ENCODE measurements around the gene SWAP70. TPM values are rescaled to one million over a fixed set of nuclear protein-coding genes. Genes with fewer than 3 reads are reported as not detected.
"Not testable (repeated sequence)": the region's sequence is repeated elsewhere in the genome, so short reads cannot be mapped to it uniquely, and the experiment has no call there.

Gene SWAP70
- total RNA-seq, 2 donors from 2014 or later: 28.8 to 30.7 TPM

DNA sequence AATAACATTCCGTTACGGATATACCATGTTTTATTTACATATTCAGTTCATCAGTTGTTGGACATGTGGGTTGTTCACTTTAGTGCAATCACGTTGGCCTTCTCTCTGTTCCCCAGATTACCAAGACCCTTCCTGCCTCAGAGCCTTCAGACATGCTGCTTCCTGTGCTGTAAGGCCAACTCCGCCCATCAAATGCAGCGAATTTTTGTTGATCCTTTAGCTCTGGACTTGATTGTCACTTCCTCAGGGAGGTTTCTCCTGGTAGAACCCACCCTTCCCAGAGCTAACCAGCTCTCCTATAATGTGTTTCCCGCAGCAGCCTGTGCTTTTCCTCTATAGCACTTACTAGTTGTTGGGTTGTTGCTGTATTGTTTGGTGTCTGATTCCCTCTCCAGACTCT, 39.4 kb downstream of the SWAP70 start:
- Mint-ChIP-seq H3K27ac (no peak overlapping the region), H3K27me3 (ENCODE audit: insufficient read depth) (no peaks in the 10 kb centered on the region), H3K9me3 (no peaks in the 10 kb centered on the region), H3K4me3 (no peak overlapping the region), H3K4me1 (peaks cover 4% of the 10 kb centered on the region), H3K36me3 (ENCODE audit: low read depth) (no peaks in the 10 kb centered on the region)
- Histone ChIP-seq H3K4me3 (ENCODE audit: low read length) (no peak overlapping the region), H3K27ac (ENCODE audit: low read depth, low read length) (no peak overlapping the region), H3K36me3 (ENCODE audit: control insufficient read depth, insufficient read depth, low read length) (peaks cover 9% of the 10 kb centered on the region), H3K9me3 (ENCODE audit: control insufficient read depth, low read length) (no peaks in the 10 kb centered on the region), H3K27me3 (ENCODE audit: control insufficient read depth, insufficient read depth, low read length, poor library complexity, severe bottlenecking) (no peaks in the 10 kb centered on the region), H3K9ac (ENCODE audit: extremely low read depth, low read length, poor library complexity, severe bottlenecking) (no peak overlapping the region), H3K4me1 (ENCODE audit: control insufficient read depth, insufficient read depth, low read length) (no peaks in the 10 kb centered on the region)
- WGBS, 2 experiments (ENCODE audit: insufficient coverage in 1 of 2, insufficient read length in 1 of 2): 85 to 95% methylated on average over 4 to 5 of the region's 6 CpGs
- TF ChIP-seq CTCF (conservative IDR thresholded peaks at IDR 0.05): no peak
- DNase-seq: no peak

GRCh38 chr11:9704037-9704436, 40.2 kb downstream of the SWAP70 start:
- no peak for TF ChIP-seq CTCF (conservative IDR thresholded peaks at IDR 0.05)
- H3K9ac ChIP-seq (ENCODE audit: extremely low read depth, low read length, poor library complexity, severe bottlenecking): no peak overlapping the region
- H3K9me3 ChIP-seq (ENCODE audit: control insufficient read depth, low read length): no peaks in the 10 kb centered on the region
- peaks cover 4% of the 10 kb centered on the region for H3K4me1 Mint-ChIP-seq
- no peaks in the 10 kb centered on the region for H3K9me3 Mint-ChIP-seq
- WGBS, 2 experiments (ENCODE audit: insufficient coverage in 1 of 2, insufficient read length in 1 of 2): 100% methylated on average over 1 of the region's 1 CpG; no CpG with 5 or more reads in 1 of the 2 experiments
- H3K4me3 Mint-ChIP-seq: no peak overlapping the region
- no peaks in the 10 kb centered on the region for H3K4me1 ChIP-seq (ENCODE audit: control insufficient read depth, insufficient read depth, low read length)
- H3K36me3 Mint-ChIP-seq (ENCODE audit: low read depth): no peaks in the 10 kb centered on the region
- no peak overlapping the region for H3K4me3 ChIP-seq (ENCODE audit: low read length)
- H3K27me3 ChIP-seq (ENCODE audit: control insufficient read depth, insufficient read depth, low read length, poor library complexity, severe bottlenecking): no peaks in the 10 kb centered on the region
- no peak for DNase-seq
- peaks cover 5% of the 10 kb centered on the region for H3K36me3 ChIP-seq (ENCODE audit: control insufficient read depth, insufficient read depth, low read length)
- no peak overlapping the region for H3K27ac ChIP-seq (ENCODE audit: low read depth, low read length)
- H3K27me3 Mint-ChIP-seq (ENCODE audit: insufficient read depth): no peaks in the 10 kb centered on the region
- H3K27ac Mint-ChIP-seq: no peak overlapping the region

DNA sequence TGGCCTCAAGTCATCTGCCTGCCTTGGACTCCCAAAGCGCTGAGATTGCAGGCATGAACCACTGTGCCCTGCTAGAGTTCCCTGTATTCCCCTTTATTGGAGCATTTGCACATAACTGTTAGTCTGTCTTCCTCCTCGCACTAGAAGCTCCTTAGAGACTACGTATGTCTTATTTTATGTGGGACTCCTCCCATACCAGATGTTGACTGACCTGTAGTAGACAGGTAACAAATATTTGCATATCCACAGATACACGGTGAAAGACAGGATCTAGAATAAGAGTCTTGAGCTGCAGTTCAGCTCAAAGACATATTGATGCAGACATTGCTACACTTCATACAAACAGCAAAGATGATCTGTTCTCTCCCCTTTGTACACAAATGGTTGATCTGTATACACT, 40.7 kb downstream of the SWAP70 start:
- Histone ChIP-seq H3K27ac (ENCODE audit: low read depth, low read length) (no peak overlapping the region), H3K9ac (ENCODE audit: extremely low read depth, low read length, poor library complexity, severe bottlenecking) (no peak overlapping the region), H3K4me1 (ENCODE audit: control insufficient read depth, insufficient read depth, low read length) (no peaks in the 10 kb centered on the region), H3K9me3 (ENCODE audit: control insufficient read depth, low read length) (no peaks in the 10 kb centered on the region), H3K27me3 (ENCODE audit: control insufficient read depth, insufficient read depth, low read length, poor library complexity, severe bottlenecking) (no peaks in the 10 kb centered on the region), H3K4me3 (ENCODE audit: low read length) (no peak overlapping the region), H3K36me3 (ENCODE audit: control insufficient read depth, insufficient read depth, low read length) (peaks cover 5% of the 10 kb centered on the region)
- H3K9me3 Mint-ChIP-seq: no peaks in the 10 kb centered on the region
- H3K27ac Mint-ChIP-seq: no peak overlapping the region
- DNase-seq: no peak
- WGBS, 2 experiments (ENCODE audit: insufficient coverage in 1 of 2, insufficient read length in 1 of 2): 94 to 100% methylated on average over 4 of the region's 4 CpGs
- H3K4me3 Mint-ChIP-seq: no peak overlapping the region
- no peaks in the 10 kb centered on the region for H3K27me3 Mint-ChIP-seq (ENCODE audit: insufficient read depth)
- TF ChIP-seq CTCF (conservative IDR thresholded peaks at IDR 0.05): no peak
- peaks cover 8% of the 10 kb centered on the region for H3K4me1 Mint-ChIP-seq
- no peaks in the 10 kb centered on the region for H3K36me3 Mint-ChIP-seq (ENCODE audit: low read depth)

GRCh38 chr11:9705361-9705760, 41.5 kb downstream of the SWAP70 start:
- H3K9me3 Mint-ChIP-seq; H3K4me1 ChIP-seq (ENCODE audit: control insufficient read depth, insufficient read depth, low read length); H3K36me3 ChIP-seq (ENCODE audit: control insufficient read depth, insufficient read depth, low read length); H3K4me3 ChIP-seq (ENCODE audit: low read length); H3K9me3 ChIP-seq (ENCODE audit: control insufficient read depth, low read length); H3K27ac ChIP-seq (ENCODE audit: low read depth, low read length); H3K27me3 ChIP-seq (ENCODE audit: control insufficient read depth, insufficient read depth, low read length, poor library complexity, severe bottlenecking); H3K9ac ChIP-seq (ENCODE audit: extremely low read depth, low read length, poor library complexity, severe bottlenecking); H3K4me3 Mint-ChIP-seq; DNase-seq; H3K27me3 Mint-ChIP-seq (ENCODE audit: insufficient read depth); H3K27ac Mint-ChIP-seq; H3K36me3 Mint-ChIP-seq (ENCODE audit: low read depth): not testable (repeated sequence)
- H3K4me1 Mint-ChIP-seq: peaks cover 15% of the 10 kb centered on the region
